OCI-LY3 (cell line): ENCODE data around the gene TMEM222.
"Not testable (repeated sequence)": the region's sequence is repeated elsewhere in the genome, so short reads cannot be mapped to it uniquely, and the experiment has no call there.

Source experiments
- H2AFZ ChIP-seq: fragments of 200-600, 300-600 bp; shearing (Covaris generic); 2 replicates; pipeline ENCODE4 v1.6.0; 2014; ENCODE audit warnings: antibody characterized with exemption, low read depth, low read length
- H3K27ac ChIP-seq: fragments of 200-600, 300-600 bp; sonication (generic); 2 replicates; pipeline ENCODE4 v1.5.1; 2014; ENCODE audit warnings: mild to moderate bottlenecking, low read length, moderate library complexity, mixed read lengths
- H3K27me3 ChIP-seq: fragments of 200-600, 300-600 bp; sonication (generic); 2 replicates; pipeline ENCODE4 v1.6.1; 2014; ENCODE audit warnings: low read depth, low read length, mixed read lengths
- H3K36me3 ChIP-seq: fragments of 200-600, 300-600 bp; sonication (generic); replicated peaks from 2 replicates; pipeline ENCODE3; 2014; ENCODE audit warnings: low read depth, low read length, mixed read lengths
- H3K4me1 ChIP-seq: fragments of 300-600, 200-600 bp; sonication (generic); 2 replicates; pipeline ENCODE4 v1.6.1; 2014; ENCODE audit warnings: low read length, mixed read lengths
- H3K4me2 ChIP-seq: fragments of 200-600, 300-600 bp; sonication (generic); 2 replicates; pipeline ENCODE4 v1.6.1; 2014; ENCODE audit warnings: low read length, mixed read lengths
- H3K4me3 ChIP-seq: fragments of 300-600, 200-600 bp; sonication (generic); 2 replicates; pipeline ENCODE4 v1.5.1; 2014; ENCODE audit warnings: antibody characterized with exemption, mild to moderate bottlenecking, low read length, moderate library complexity
- H3K79me2 ChIP-seq: fragments of 300-600, 200-600 bp; shearing (Covaris generic); 2 replicates; pipeline ENCODE4 v1.6.1; 2014; ENCODE audit warnings: mild to moderate bottlenecking, low read length, mixed read lengths
- H3K9ac ChIP-seq: fragments of 300-600, 200-600 bp; shearing (Covaris generic); 2 replicates; pipeline ENCODE4 v1.6.0; 2014; ENCODE audit warnings: mild to moderate bottlenecking, low read length, moderate library complexity
- H3K9me3 ChIP-seq: fragments of 200-600, 300-600 bp; shearing (Covaris generic); 2 replicates; pipeline ENCODE4 v1.6.1; 2014; ENCODE audit warnings: low read length, mixed read lengths; ENCODE audit not compliant: insufficient read depth
- H4K20me1 ChIP-seq: fragments of 200-600, 300-600 bp; sonication (generic); 2 replicates; pipeline ENCODE4 v1.6.1; 2016; ENCODE audit warnings: low read length, mixed read lengths; ENCODE audit not compliant: insufficient read depth
- CTCF ChIP-seq: fragments of 200-600, 300-600 bp; sonication (generic); IDR thresholded peaks from 2 replicates; pipeline ENCODE4 v1.5.1; 2014; ENCODE audit warnings: antibody characterized with exemption, low read length, low read depth
- EZH2phosphoT487 ChIP-seq: fragments of 200-600 bp; shearing (Covaris generic); IDR thresholded peaks from 2 replicates; pipeline ENCODE4 v1.6.1; 2018; ENCODE audit warnings: antibody characterized with exemption, mixed run types, low read depth

Gene TMEM222

GRCh38 chr1:27285274-27285660 lies 36.7 kb upstream of the TMEM222 start:
- no peaks in the 10 kb centered on the region for H3K79me2 ChIP-seq
- H3K4me2 ChIP-seq = no peak overlapping the region
- H3K4me1 ChIP-seq = no peaks in the 10 kb centered on the region
- H3K36me3 ChIP-seq = peaks cover 4% of the 10 kb centered on the region
- H4K20me1 ChIP-seq = no peaks in the 10 kb centered on the region
- no peaks in the 10 kb centered on the region for H3K27me3 ChIP-seq
- H2AFZ ChIP-seq = no peak overlapping the region
- no peak overlapping the region for H3K4me3 ChIP-seq
- no peak overlapping the region for H3K27ac ChIP-seq
- no peaks in the 10 kb centered on the region for H3K9me3 ChIP-seq
- H3K9ac ChIP-seq = no peak overlapping the region
- TF ChIP-seq CTCF (no peak), EZH2phosphoT487 (no peak)

- not testable (repeated sequence) for H3K36me3 ChIP-seq, H3K4me2 ChIP-seq, H3K27ac ChIP-seq, H3K4me1 ChIP-seq, H3K9ac ChIP-seq, H3K79me2 ChIP-seq, H2AFZ ChIP-seq, H4K20me1 ChIP-seq, H3K9me3 ChIP-seq, H3K27me3 ChIP-seq, H3K4me3 ChIP-seq
Measured at GRCh38 chr1:27285821-27286220, 36.1 kb upstream of the TMEM222 start.

- H3K27me3 ChIP-seq, H3K36me3 ChIP-seq, H3K9me3 ChIP-seq, H4K20me1 ChIP-seq, H2AFZ ChIP-seq, H3K27ac ChIP-seq, H3K79me2 ChIP-seq, H3K4me3 ChIP-seq, H3K4me1 ChIP-seq, H3K9ac ChIP-seq, H3K4me2 ChIP-seq: not testable (repeated sequence)
Measured at GRCh38 chr1:27289125-27289524, 32.8 kb upstream of the TMEM222 start.

GRCh38 chr1:27290581-27290980 lies 31.4 kb upstream of the TMEM222 start:
- Histone ChIP-seq H3K9me3 (no peaks in the 10 kb centered on the region), H3K27ac (no peak overlapping the region), H3K4me2 (no peak overlapping the region), H3K36me3 (peaks cover 4% of the 10 kb centered on the region), H3K4me1 (no peaks in the 10 kb centered on the region), H3K4me3 (no peak overlapping the region), H3K27me3 (no peaks in the 10 kb centered on the region), H4K20me1 (no peaks in the 10 kb centered on the region), H2AFZ (no peak overlapping the region), H3K79me2 (no peaks in the 10 kb centered on the region), H3K9ac (no peak overlapping the region)
- TF ChIP-seq CTCF (no peak), EZH2phosphoT487 (no peak)

- H3K27ac ChIP-seq = no peak overlapping the region
- no peak overlapping the region for H2AFZ ChIP-seq
- H3K4me2 ChIP-seq = no peak overlapping the region
- peaks cover 7% of the 10 kb centered on the region for H3K36me3 ChIP-seq
- no peaks in the 10 kb centered on the region for H3K9me3 ChIP-seq
- no peaks in the 10 kb centered on the region for H3K27me3 ChIP-seq
- no peaks in the 10 kb centered on the region for H4K20me1 ChIP-seq
- no peak for TF ChIP-seq CTCF
- TF ChIP-seq EZH2phosphoT487 = no peak
- no peak overlapping the region for H3K4me3 ChIP-seq
- no peaks in the 10 kb centered on the region for H3K4me1 ChIP-seq
- H3K79me2 ChIP-seq = no peaks in the 10 kb centered on the region
- H3K9ac ChIP-seq = no peak overlapping the region
Measured at GRCh38 chr1:27292106-27292505, 29.9 kb upstream of the TMEM222 start.
